ENCODE data around the gene ACTL7A. TPM values are rescaled to one million over a fixed set of nuclear protein-coding genes. Genes with fewer than 3 reads are reported as not detected.

The ACTL7A gene
- total and polyA plus RNA-seq, 2 of the 4 experiments (the other 2 are of a cell fraction): not detected

DNA sequence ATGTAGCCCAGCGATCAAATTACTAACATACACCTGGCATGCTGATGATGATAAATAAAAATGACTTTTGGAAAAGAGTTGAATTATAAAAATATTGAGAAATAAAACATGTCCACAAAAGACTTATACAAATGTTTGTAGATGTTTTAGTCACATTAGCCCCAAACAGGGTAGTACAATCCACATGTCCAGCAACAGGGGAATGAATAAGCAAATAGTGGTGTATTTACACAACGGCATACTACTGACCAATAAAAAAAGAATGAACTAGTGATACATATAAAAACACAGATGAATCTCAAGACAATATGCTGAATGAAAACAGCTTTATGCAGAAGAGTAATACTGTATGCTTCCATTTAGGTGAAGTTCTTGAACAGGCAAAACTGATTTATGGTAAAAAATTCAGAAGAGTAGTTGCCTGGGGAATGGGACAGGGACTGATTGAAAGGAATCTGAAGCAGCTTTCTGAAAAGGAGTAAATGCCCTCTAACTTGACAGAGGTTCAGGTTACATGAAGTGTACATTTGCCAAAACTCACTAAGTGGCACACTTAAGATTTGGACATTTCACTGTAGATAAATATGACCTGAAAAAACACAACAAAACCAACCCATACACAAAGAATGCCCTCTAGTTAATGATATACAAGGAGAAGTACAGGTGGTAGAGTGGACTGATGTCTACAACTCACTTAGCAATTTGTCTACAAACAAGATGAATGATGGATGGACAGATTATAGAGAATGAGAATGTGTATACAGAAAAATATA is 35.4 kb downstream of the ACTL7A start:
- Histone ChIP-seq H3K9me3 (ENCODE audit: control insufficient read depth, insufficient read depth, low read length) (no peaks in the 10 kb centered on the region), H3K9me1 (ENCODE audit: insufficient read depth, low read length) (peaks cover 3% of the 10 kb centered on the region; the same call in 1 of the 2 replicates), H3K4me3 (ENCODE audit: insufficient read depth, low read depth, low read length) (no peak overlapping the region), H3K23ac (ENCODE audit: low read depth, low read length) (no peak overlapping the region), H2AFZ (replicated peaks; ENCODE audit: low read length, poor library complexity) (no peak overlapping the region), H3K4me2 (ENCODE audit: low read depth, low read length) (no peak overlapping the region), H4K20me1 (ENCODE audit: insufficient read depth, low read length) (no peaks in the 10 kb centered on the region), H2BK20ac (ENCODE audit: low read depth, low read length) (no peak overlapping the region), H3K56ac (ENCODE audit: extremely low read depth, insufficient read depth, low read length) (no peak overlapping the region), H4K8ac (ENCODE audit: low read depth in 2 of 2, low read length in 2 of 2) (no peak overlapping the region), H3K79me1 (ENCODE audit: low read depth in 1 of 2, low read length in 2 of 2) (no peaks in the 10 kb centered on the region), H3K9ac (ENCODE audit: low read depth, low read length) (no peak overlapping the region), H4K5ac (ENCODE audit: low read depth, low read length) (no peak overlapping the region), H3K27me3 (ENCODE audit: control insufficient read depth, insufficient read depth, low read length) (no peaks in the 10 kb centered on the region), H2AK9ac (replicated peaks; ENCODE audit: low read depth, low read length, poor library complexity) (no peak overlapping the region), H3K14ac (replicated peaks; ENCODE audit: low read depth, low read length) (no peak overlapping the region), H3K18ac (ENCODE audit: low read depth, low read length) (no peak overlapping the region), H3K36me3 (ENCODE audit: control insufficient read depth, insufficient read depth, low read length) (peaks cover 40% of the 10 kb centered on the region), H2BK120ac (ENCODE audit: low read depth, low read length) (no peak overlapping the region), H4K91ac (ENCODE audit: insufficient read depth, low read depth, low read length) (no peak overlapping the region), H3K4ac (ENCODE audit: low read depth, low read length) (no peak overlapping the region), H3K4me1 (ENCODE audit: control insufficient read depth, insufficient read depth, low read length) (no peaks in the 10 kb centered on the region), H3K27ac (ENCODE audit: insufficient read depth, low read length) (no peak overlapping the region), H2BK15ac (ENCODE audit: low read depth, low read length) (no peak overlapping the region), H2AK5ac (ENCODE audit: low read depth, low read length) (no peak overlapping the region), H2BK5ac (ENCODE audit: low read depth, low read length, poor library complexity, severe bottlenecking) (no peak overlapping the region)
- DNase-seq (no peak), ATAC-seq (ENCODE audit: low read depth) (no peak)
- dilution Hi-C loops (cut with HindIII; ENCODE audit: low sequenced_read_pairs, unreplicated experiment): no loop called here
- TF ChIP-seq CTCF (conservative IDR thresholded peaks at IDR 0.05; ENCODE audit: low read depth, low read length) (no peak), FOS (IDR thresholded peaks at IDR 0.05; ENCODE audit: low read depth, low read length) (no peak), RCOR1 (IDR thresholded peaks at IDR 0.05; ENCODE audit: insufficient replicate concordance, low read length) (no peak), ELK1 (IDR thresholded peaks at IDR 0.05; ENCODE audit: borderline replicate concordance, low read depth, low read length) (no peak), BHLHE40 (IDR thresholded peaks at IDR 0.05; ENCODE audit: low read depth, low read length) (no peak), POLR2A (IDR thresholded peaks at IDR 0.05; ENCODE audit: low read depth, low read length) (no peak), USF2 (IDR thresholded peaks at IDR 0.05; ENCODE audit: low read depth, low read length) (no peak), MAFK (IDR thresholded peaks at IDR 0.05; ENCODE audit: low read depth, low read length) (no peak), CHD1 (IDR thresholded peaks at IDR 0.05; ENCODE audit: low read depth, low read length) (no peak), MAZ (IDR thresholded peaks at IDR 0.05; ENCODE audit: borderline replicate concordance, low read depth, low read length) (no peak), MXI1 (IDR thresholded peaks at IDR 0.05; ENCODE audit: borderline replicate concordance, low read depth, low read length) (no peak), NFE2L2 (IDR thresholded peaks at IDR 0.05; ENCODE audit: low read depth, low read length) (no peak), CEBPB (IDR thresholded peaks at IDR 0.05; ENCODE audit: low read depth, low read length) (no peak)
- no TSS peak for BruUV-seq (replicated peaks)
- WGBS, 2 experiments (ENCODE audit: extremely low coverage in 2 of 2, insufficient read length in 1 of 2): no CpG with 5 or more reads among the region's 2 CpGs
- ChIA-PET CTCF (no interaction called here), POLR2A (ENCODE audit: unreplicated experiment) (no interaction called here)
- in situ Hi-C loops (cut with MboI; ENCODE audit: low sequenced_read_pairs): loop anchor here (10.0 kb wide), 1 partner anchor 427 kb away; the partner anchor contains the start of gene EPB41L4B
- intact Hi-C loops (cut with micrococcal nuclease): no loop called here

Data from IMR-90 (cell line).